Measurements from ENCODE around the gene GAPDH.
A peak's percentile ranks its signal among the peaks of the same experiment; 100 is the strongest.
"Not testable (repeated sequence)": the region's sequence is repeated elsewhere in the genome, so short reads cannot be mapped to it uniquely, and the experiment has no call there.

Gene GAPDH

DNA sequence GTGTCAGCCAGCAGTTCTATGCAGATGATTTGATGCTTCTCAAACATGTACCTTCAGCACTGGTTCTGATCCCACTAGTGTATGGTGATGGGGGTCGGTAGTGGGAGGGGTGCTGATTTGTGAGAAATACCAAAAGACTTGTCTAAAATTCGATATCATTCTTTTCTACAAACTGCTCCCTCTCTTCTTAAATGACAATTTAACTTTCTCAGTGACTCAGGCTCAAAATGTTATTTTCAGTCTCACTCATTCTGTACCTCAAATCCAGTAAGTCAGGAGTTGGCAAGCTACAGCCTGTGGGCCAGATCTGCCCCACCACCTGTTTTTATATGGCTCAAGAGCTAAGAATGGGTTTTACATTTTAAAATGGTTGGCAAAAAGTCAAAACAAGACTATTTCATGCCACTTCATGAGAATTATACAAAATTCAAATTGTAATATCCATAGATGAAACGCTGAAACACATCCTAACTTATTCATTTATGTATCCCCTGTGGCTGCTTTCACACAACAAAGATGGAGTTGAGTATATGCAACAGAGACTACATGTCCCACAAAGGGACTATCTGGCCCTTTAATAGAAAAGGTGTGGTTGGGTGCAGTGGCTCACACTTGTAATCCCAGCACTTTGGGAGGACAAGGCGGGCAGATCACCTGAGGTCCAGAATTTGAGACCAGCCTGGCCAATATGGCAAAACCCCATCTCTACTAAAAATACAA, 40.4 kb downstream of the GAPDH start:
- DNase-seq (ENCODE audit: low read depth), result no peak
- H3K4me3 ChIP-seq (ENCODE audit: low read depth, low read length), result no peak overlapping the region
- TF ChIP-seq, protein P1, sequence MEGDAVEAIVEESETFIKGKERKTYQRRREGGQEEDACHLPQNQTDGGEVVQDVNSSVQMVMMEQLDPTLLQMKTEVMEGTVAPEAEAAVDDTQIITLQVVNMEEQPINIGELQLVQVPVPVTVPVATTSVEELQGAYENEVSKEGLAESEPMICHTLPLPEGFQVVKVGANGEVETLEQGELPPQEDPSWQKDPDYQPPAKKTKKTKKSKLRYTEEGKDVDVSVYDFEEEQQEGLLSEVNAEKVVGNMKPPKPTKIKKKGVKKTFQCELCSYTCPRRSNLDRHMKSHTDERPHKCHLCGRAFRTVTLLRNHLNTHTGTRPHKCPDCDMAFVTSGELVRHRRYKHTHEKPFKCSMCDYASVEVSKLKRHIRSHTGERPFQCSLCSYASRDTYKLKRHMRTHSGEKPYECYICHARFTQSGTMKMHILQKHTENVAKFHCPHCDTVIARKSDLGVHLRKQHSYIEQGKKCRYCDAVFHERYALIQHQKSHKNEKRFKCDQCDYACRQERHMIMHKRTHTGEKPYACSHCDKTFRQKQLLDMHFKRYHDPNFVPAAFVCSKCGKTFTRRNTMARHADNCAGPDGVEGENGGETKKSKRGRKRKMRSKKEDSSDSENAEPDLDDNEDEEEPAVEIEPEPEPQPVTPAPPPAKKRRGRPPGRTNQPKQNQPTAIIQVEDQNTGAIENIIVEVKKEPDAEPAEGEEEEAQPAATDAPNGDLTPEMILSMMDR (IDR thresholded peaks at IDR 0.05; ENCODE audit: control insufficient read depth, extremely low read depth, insufficient read depth), result no peak

DNA sequence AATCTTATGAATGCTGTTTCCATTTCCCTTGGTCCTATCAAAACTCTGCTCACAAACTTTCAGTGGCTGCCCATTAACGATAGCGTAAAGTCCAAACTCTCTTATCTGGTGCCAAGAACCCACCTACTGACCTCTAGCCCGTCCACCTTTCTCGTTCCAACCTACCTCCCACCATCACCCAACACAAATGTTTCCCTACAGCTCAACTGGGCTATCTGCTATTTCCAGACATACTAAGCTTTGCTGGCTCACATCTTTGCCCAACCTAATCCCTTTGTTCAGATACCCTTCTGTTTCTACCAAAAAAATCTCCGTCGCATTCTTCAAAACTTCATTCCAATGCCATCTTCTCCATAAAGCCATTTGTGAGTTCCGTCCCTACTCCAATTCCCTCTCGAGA, 41.3 kb downstream of the GAPDH start:
- DNase-seq (ENCODE audit: low read depth), result no peak
- H3K4me3 ChIP-seq (ENCODE audit: low read depth, low read length), result no peak overlapping the region
- TF ChIP-seq, protein P1 (IDR thresholded peaks at IDR 0.05; ENCODE audit: control insufficient read depth, extremely low read depth, insufficient read depth), result no peak

DNA sequence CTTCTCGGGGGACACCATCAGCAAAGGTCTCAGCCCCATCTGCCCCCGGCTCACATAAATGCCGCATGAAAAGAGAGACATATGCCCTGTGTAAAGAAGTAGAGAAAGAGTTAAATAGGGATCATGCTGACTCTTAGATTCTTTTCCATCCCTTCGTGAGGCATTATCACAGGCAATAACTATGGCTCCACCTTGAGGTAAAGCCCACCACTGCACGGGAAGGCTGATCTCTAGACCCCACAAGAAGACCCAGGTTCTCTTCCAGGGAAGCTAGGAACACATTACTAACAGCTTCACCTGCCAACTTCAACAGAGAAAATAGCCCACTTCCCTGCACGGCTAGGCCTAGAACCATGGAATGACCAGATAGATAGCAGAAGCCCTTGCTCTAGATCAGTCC, 47.9 kb downstream of the GAPDH start:
- TF ChIP-seq, protein P1 (IDR thresholded peaks at IDR 0.05; ENCODE audit: control insufficient read depth, extremely low read depth, insufficient read depth), result 0 out of 2 replicates have a peak, but pooled peaks have one; percentile 12
- no peak for DNase-seq (ENCODE audit: low read depth)
- H3K4me3 ChIP-seq (ENCODE audit: low read depth, low read length), result no peak overlapping the region

DNA sequence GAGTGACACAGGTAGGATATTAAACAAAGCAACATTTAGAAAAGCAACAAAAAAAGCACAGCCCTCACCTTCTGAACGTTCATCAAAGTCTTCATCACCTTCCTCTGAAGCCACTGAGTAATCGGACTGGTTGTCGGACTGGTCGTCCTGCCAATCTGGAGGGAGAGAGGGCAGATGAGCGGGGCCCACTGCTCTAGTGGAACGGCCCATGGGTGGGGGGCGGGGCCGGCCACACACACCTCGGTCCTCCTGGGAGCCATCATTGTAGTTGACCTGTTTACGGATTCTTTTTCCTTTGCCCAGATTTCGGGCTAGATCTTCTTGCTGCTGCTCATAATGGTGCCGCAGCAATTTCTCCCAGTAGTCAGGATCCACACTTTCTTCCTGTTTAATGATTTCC, 48.6 kb downstream of the GAPDH start:
- TF ChIP-seq, protein P1 (IDR thresholded peaks at IDR 0.05; ENCODE audit: control insufficient read depth, extremely low read depth, insufficient read depth), result no peak
- DNase-seq (ENCODE audit: low read depth), result no peak

DNA sequence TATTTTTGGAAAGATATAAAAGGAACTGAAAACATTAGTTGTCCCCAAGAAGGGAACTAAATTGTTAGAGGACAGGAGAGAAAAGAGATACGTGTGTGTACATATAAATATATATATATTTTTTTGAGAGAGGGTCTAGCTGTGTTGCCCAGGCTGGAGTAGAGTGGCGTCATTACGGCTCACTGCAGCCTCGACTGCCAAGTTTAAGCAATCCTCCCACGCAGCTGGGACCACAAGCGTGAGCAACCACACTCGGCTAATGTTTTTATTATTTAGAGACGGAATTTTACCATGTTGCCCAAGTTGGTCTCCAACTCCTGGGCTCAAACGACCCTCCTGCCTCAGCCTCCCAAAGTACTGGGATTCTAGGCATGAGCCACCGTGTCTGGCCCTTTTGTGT, 50.0 kb downstream of the GAPDH start:
- no peak for DNase-seq (ENCODE audit: low read depth)
- TF ChIP-seq, protein P1 (IDR thresholded peaks at IDR 0.05; ENCODE audit: control insufficient read depth, extremely low read depth, insufficient read depth), result no peak
- no peak overlapping the region for H3K4me3 ChIP-seq (ENCODE audit: low read depth, low read length)

More for the DNA sequence above, 48.6 kb downstream of the GAPDH start:
- no peak overlapping the region for H3K4me3 ChIP-seq (ENCODE audit: low read depth, low read length)

DNA sequence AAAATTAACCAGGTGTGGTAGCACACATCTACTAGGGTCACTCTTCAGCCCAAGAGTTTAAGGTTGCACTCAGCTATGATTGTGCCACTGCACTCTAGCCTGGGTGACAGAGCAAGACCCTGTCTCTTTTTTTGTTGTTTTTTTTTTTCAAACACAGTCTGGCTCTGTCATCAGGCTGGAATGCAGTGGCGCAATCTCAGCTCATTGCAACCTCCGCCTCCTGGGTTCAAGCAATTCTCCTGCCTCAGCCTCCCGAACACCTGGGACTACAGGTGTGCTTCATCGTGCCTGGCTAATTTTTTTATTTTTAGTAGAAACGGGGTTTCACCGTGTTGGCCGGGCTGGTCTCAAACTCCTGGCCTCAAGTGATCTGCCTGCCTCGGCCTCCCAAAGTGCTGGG, 52.3 kb downstream of the GAPDH start:
- not testable (repeated sequence) for DNase-seq (ENCODE audit: low read depth); H3K4me3 ChIP-seq (ENCODE audit: low read depth, low read length)
